IPS-15b (cell line): ENCODE results near the gene NET1.

ENCODE experiments used
- H3K27me3 ChIP-seq: one replicate; pipeline ENCODE4 v1.6.1; 2013; ENCODE audit warnings: low read length; ENCODE audit not compliant: control insufficient read depth, insufficient read depth
- H3K36me3 ChIP-seq: one replicate; pipeline ENCODE4 v1.6.1; 2013; ENCODE audit warnings: low read length; ENCODE audit not compliant: control insufficient read depth, insufficient read depth
- H3K4me1 ChIP-seq: one replicate; pipeline ENCODE4 v1.6.1; 2013; ENCODE audit warnings: mild to moderate bottlenecking, low read length; ENCODE audit not compliant: control insufficient read depth, insufficient read depth
- H3K4me3 ChIP-seq: one replicate; pipeline ENCODE4 v1.5.1; 2013; ENCODE audit warnings: low read depth, low read length
- H3K9ac ChIP-seq: one replicate; pipeline ENCODE4 v1.6.1; 2013; ENCODE audit warnings: low read depth, mild to moderate bottlenecking, low read length
- H3K9me3 ChIP-seq: one replicate; pipeline ENCODE4 v1.6.1; 2013; ENCODE audit warnings: mild to moderate bottlenecking, low read length; ENCODE audit not compliant: control insufficient read depth, insufficient read depth

The NET1 gene

DNA sequence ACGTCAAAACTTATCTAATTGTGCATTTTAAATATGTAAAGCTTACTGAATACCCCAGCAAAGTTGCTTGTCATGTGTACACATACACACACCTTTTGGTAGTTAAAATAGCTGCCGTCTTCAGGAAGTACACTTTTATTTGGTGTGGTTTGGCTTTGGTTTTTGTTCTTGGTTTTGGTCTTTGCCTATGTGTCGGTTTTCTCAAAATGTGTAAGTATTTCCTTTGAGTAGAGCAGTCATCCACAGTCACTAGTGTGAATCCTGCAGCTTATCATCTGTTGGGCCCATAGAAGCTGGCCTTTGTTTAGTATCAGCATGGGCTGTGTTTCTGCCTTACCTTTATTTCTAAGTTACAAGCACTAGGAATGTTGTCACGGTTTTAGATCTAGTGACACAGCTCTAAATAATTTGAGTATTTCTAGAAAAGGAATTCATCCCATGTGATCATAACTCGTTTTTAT lies 35.3 kb downstream of the NET1 start:
- H3K4me1 ChIP-seq, result peaks cover 13% of the 10 kb centered on the region
- H3K27me3 ChIP-seq, result no peaks in the 10 kb centered on the region
- peak overlapping the region; percentile 66 for H3K4me3 ChIP-seq
- no peaks in the 10 kb centered on the region for H3K9me3 ChIP-seq
- H3K36me3 ChIP-seq, result no peaks in the 10 kb centered on the region
- H3K9ac ChIP-seq, result no peak overlapping the region

DNA sequence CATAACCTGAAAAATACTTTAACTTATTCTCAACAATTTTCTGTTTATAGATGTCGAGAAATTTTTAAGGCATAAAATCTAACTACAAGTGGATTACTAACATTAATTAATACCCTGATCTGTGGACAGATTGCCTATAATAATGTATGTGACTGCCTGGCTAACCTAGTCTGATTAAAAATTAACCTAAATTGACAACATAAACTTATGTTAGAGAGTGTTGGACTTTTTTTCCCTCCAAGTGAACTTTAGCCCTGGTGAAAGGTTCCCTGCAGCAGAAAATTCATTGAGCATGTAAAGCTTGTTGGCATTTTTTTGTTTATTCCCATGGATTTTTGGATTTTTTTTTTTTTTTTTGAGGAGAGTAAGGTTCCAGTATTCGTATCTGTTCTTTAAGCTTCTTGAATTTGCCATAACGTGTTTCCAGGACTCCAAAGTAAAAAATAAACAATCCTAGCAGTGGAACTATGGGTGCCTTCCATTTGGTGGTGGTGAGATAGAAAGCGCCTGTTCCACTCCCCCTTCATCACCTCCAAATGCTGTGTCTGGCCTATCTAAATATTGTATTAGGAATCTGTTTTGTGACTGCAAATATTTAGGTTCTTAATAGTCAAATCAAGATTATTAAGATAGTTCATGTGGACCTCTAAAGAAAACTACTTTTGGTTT lies 36.1 kb downstream of the NET1 start:
- no peak overlapping the region for H3K9ac ChIP-seq
- H3K4me3 ChIP-seq, result peak overlapping the region; percentile 14
- no peaks in the 10 kb centered on the region for H3K9me3 ChIP-seq
- peaks cover 6% of the 10 kb centered on the region for H3K36me3 ChIP-seq
- H3K4me1 ChIP-seq, result peaks cover 13% of the 10 kb centered on the region
- no peaks in the 10 kb centered on the region for H3K27me3 ChIP-seq

DNA sequence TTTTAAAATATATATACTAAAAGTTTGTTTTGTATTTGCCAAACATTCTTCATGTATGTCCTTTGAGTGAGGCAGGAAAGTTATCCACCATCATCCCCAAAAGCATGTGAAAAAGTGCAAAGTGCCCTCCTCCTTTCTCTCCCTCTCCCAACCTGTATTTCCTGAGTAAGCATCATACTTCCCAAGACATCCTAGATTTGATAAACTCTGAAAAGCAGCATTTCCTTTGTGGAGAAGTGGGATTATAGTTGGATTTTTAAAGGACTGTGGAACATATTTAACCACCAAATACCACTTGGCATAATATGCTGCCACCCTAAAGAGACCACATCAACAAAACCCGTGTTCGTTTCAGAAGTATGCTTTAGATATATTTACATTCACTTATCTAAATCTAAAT lies 36.9 kb downstream of the NET1 start:
- no peaks in the 10 kb centered on the region for H3K9me3 ChIP-seq
- H3K27me3 ChIP-seq, result no peaks in the 10 kb centered on the region
- H3K4me3 ChIP-seq, result no peak overlapping the region
- H3K9ac ChIP-seq, result no peak overlapping the region
- peaks cover 13% of the 10 kb centered on the region for H3K4me1 ChIP-seq
- peaks cover 9% of the 10 kb centered on the region for H3K36me3 ChIP-seq

DNA sequence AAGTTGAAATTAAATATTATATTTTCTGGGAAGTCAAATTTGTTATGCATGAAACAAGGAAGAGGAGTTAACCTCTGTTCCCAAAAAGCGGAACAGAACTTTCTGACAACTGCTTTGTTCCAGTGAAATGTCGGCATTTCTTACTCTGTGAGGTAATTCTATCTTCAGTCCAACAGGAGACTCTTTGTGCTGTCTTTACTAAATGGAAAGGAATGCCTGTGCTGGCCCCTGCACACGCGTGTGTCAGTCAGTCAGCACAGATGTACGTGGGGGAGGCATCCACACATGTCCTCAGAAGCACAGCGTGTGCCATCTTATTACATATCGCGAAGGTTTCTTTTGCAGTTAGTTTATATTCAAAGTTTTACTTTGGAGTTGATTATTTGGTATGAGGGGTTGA lies 37.5 kb downstream of the NET1 start:
- Histone ChIP-seq H3K9ac (no peak overlapping the region), H3K4me3 (no peak overlapping the region), H3K4me1 (peaks cover 13% of the 10 kb centered on the region), H3K27me3 (no peaks in the 10 kb centered on the region), H3K36me3 (peaks cover 14% of the 10 kb centered on the region), H3K9me3 (no peaks in the 10 kb centered on the region)

DNA sequence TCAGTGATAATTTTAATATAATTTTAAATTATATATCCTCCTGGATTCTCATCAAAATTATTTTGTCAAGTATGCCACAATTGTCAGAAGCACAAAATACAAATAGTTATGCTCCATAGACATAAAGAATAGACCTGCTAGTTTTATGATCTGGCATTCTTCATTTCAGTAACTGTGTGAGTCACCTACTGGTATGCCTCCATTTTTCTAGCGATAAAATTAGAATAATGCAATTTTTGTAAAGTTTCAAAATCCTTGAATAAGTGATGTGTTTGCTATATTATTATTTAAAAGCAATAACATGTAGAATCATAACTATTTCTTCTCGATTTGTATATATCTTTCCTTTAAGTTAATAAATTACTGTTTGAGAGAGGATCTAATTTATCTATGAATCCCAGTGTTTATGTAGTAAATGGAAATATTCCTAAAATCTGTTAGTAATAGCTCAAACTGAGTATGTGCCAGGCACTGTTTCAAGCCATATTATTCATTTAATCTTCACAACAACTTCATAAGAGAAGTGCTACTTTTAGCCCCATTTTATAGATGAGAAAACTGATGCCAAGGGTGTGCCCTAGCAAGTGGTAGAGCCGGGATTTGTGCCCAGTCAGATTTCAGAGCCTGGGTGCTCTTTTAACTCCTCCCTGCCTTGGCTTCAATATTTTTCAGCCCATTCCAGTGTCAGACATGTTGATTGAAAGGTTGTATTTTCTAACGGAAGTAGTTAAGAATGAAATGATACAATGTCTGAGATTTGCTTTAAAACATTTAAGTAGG lies 38.4 kb downstream of the NET1 start:
- Histone ChIP-seq H3K36me3 (peaks cover 14% of the 10 kb centered on the region), H3K27me3 (no peaks in the 10 kb centered on the region), H3K4me1 (peaks cover 13% of the 10 kb centered on the region), H3K9me3 (no peaks in the 10 kb centered on the region), H3K9ac (no peak overlapping the region), H3K4me3 (no peak overlapping the region)

DNA sequence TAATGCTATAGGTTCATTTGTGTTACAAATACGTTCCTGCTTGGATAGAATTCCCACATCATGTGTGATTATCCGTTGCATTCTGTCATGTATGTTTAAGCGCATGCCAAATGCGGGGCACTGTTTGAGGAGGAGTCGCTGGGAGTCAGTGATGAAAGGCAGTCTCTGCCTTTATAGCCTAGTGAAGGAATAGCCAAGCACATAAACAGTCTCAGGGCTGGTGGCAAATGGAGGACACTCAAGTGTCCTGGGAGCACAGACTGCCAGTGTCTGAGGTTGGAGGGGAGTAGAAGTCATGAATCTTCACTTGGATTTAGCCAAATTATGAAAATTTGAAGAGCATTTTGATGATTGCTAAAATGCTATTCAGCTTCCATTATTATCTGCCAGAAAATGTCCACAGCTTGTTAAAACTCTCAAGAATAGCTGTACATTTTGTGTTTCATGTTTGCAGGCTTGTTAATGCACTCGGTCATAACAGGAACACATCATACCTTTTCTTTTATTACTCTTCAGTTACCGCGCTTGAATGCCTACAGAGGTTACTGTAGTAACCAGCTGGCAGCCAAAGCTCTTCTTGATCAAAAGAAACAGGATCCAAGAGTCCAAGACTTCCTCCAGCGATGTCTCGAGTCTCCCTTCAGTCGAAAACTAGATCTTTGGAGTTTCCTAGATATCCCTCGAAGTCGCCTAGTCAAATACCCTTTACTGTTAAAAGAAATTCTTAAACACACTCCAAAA lies 41.6 kb downstream of the NET1 start:
- peaks cover 25% of the 10 kb centered on the region for H3K36me3 ChIP-seq

DNA sequence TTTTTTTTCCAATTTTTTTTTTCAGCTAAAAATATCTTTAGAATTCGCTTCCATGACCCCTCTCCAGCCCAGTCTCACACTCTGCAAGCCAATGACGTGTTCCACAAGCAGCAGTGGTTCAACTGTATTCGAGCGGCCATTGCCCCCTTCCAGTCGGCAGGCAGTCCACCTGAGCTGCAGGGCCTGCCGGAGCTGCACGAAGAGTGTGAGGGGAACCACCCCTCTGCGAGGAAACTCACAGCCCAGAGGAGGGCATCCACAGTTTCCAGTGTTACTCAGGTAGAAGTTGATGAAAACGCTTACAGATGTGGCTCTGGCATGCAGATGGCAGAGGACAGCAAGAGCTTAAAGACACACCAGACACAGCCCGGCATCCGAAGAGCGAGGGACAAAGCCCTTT lies 44.2 kb downstream of the NET1 start:
- no peak overlapping the region for H3K9ac ChIP-seq
- H3K9me3 ChIP-seq, result no peaks in the 10 kb centered on the region
- no peaks in the 10 kb centered on the region for H3K4me1 ChIP-seq
- H3K36me3 ChIP-seq, result peaks cover 25% of the 10 kb centered on the region
- H3K4me3 ChIP-seq, result no peak overlapping the region
- H3K27me3 ChIP-seq, result no peaks in the 10 kb centered on the region

More for the DNA sequence above, 41.6 kb downstream of the NET1 start:
- H3K9me3 ChIP-seq, result no peaks in the 10 kb centered on the region
- H3K27me3 ChIP-seq, result no peaks in the 10 kb centered on the region
- H3K4me1 ChIP-seq, result peaks cover 4% of the 10 kb centered on the region
- no peak overlapping the region for H3K4me3 ChIP-seq
- H3K9ac ChIP-seq, result no peak overlapping the region

DNA sequence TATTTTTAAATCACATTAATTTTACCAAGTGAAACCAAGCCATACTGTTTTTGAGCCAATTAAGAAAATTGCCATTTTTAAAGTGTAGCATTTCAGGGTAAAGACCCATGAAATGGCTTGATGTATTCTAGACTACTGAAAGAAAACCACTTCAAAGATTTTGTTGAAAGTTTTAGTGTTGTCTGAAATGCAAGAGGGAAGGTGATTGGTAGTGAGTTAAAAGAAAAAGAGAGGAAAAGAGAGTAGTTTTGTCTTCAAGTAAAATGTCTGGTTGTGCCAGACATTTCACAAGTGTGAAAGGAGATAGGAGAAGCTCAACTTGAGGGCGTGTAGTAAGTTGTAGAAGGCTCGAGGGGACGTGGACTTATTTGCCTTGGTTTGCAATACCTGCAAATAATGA lies 45.4 kb downstream of the NET1 start:
- peaks cover 25% of the 10 kb centered on the region for H3K36me3 ChIP-seq
- H3K9ac ChIP-seq, result no peak overlapping the region
- no peak overlapping the region for H3K4me3 ChIP-seq

DNA sequence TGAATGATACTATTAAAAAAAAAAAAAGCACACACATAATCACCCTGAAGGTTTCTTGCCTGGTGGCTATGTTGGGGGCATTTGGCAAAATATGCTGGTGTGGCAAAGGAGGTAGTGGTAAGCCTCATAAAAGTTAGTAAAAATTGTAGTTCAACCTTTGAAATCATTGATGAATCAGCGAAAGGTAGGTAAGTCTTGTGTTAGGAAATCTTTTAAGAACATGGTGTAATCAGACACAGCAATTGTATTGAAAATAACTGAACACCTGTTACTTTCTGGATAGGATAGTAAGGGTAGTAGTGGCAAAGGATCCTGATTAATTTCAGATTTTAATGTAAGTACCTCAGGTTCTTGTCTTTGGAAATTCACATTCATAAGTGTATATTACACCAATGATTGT lies 46.1 kb downstream of the NET1 start:
- H3K9ac ChIP-seq, result no peak overlapping the region
- H3K36me3 ChIP-seq, result peaks cover 20% of the 10 kb centered on the region
- no peak overlapping the region for H3K4me3 ChIP-seq
- H3K4me1 ChIP-seq, result no peaks in the 10 kb centered on the region
- no peaks in the 10 kb centered on the region for H3K27me3 ChIP-seq
- H3K9me3 ChIP-seq, result no peaks in the 10 kb centered on the region

More for the DNA sequence above, 45.4 kb downstream of the NET1 start:
- no peaks in the 10 kb centered on the region for H3K4me1 ChIP-seq
- no peaks in the 10 kb centered on the region for H3K9me3 ChIP-seq
- no peaks in the 10 kb centered on the region for H3K27me3 ChIP-seq

DNA sequence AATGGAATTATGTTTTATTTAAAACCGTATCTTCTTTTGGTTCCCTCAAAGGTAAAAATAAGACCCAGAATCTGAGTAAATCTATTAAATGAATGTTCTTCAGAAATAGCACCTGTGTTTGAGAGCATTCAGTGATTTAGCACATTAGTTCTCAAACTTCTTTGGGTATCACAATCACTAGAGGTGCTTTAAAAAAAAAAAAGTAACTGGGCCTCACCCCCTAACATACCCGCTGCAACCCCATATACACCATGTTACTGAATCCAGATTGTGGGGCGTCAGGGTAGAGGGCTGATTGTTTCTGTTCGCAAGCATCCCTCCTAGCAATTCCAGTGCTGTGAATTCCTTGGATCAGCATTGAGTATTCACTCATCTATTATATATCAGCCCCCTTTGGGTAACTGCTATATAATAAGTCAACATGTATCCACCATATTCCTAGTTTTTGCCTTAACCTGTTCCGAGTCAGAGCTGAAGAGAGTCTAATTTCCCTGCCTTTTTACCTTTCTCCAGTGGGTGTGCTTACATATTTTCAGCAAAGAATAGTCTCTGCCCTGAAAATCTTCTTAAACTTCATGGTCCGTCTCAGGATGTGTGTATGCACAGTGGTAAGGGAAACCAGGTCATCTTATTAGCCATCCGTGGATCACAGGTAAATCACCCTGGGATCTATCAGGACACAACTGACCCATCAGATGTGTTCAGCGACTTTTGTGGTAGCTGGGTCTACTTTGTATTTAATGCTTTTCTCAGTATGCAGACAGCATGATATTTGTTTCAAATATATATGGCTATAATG lies 46.8 kb downstream of the NET1 start:
- peaks cover 17% of the 10 kb centered on the region for H3K36me3 ChIP-seq
- no peak overlapping the region for H3K9ac ChIP-seq
- H3K4me3 ChIP-seq, result no peak overlapping the region
- H3K9me3 ChIP-seq, result no peaks in the 10 kb centered on the region
- no peaks in the 10 kb centered on the region for H3K4me1 ChIP-seq
- H3K27me3 ChIP-seq, result no peaks in the 10 kb centered on the region

DNA sequence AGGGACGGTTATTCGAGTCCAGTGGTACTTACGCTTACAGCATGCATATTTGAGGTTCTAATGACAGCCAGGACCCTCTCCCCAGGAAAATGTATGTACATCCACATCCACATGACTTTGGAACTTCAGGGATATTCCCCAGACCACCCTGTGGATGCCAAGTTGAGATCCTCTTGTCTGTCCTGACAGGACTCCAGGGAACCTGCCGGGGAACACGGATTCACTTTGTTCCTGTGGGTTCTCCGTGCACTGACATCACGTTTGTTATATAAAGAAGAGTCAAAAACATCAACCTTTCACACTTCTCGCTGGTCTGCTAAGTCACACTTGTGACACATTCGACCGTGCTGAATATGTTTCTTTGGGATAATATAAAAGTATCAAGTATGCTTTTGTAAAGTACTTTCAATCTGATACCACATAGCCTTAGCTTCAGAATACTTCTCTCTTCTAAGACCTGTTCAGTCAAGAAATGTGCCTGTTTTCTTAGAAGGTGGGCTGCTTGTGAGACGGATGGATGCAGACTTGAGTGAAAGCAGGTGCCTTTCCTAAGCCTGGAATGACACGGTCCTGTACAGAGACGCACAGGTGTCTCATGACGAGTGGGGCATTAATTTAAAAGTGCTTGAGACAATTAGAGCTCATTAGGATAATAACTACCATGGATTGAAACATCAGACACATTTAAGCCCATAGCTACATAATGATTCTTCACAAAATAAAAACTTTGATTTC lies 48.3 kb downstream of the NET1 start:
- Histone ChIP-seq H3K36me3 (peaks cover 11% of the 10 kb centered on the region), H3K27me3 (no peaks in the 10 kb centered on the region), H3K9me3 (no peaks in the 10 kb centered on the region), H3K4me3 (no peak overlapping the region), H3K4me1 (peaks cover 2% of the 10 kb centered on the region), H3K9ac (no peak overlapping the region)
